IPS-20b (cell line): Measurements from ENCODE around the gene VPS72.
A peak's percentile ranks its signal among the peaks of the same experiment; 100 is the strongest.
"Not testable (repeated sequence)": the region's sequence is repeated elsewhere in the genome, so short reads cannot be mapped to it uniquely, and the experiment has no call there.

Source experiments
- H3K27ac ChIP-seq: one replicate; pipeline ENCODE4 v1.5.1; 2013; ENCODE audit warnings: low read length
- H3K27me3 ChIP-seq: 2 replicates; pipeline ENCODE4 v1.6.1; 2013; ENCODE audit warnings: mild to moderate bottlenecking, low read length, inconsistent platforms; ENCODE audit not compliant: insufficient read depth
- H3K36me3 ChIP-seq: 2 replicates; pipeline ENCODE4 v1.6.1; 2013; ENCODE audit warnings: low read depth, mild to moderate bottlenecking, inconsistent platforms, low read length, moderate library complexity; ENCODE audit not compliant: insufficient read depth
- H3K4me1 ChIP-seq: 2 replicates; pipeline ENCODE4 v1.6.1; 2013; ENCODE audit warnings: mild to moderate bottlenecking, control low read depth, inconsistent platforms, low read length, moderate library complexity; ENCODE audit not compliant: insufficient read depth
- H3K4me3 ChIP-seq: 2 replicates; pipeline ENCODE4 v1.5.1; 2013; ENCODE audit warnings: mild to moderate bottlenecking, low read length, inconsistent platforms
- H3K9ac ChIP-seq: 2 replicates; pipeline ENCODE4 v1.6.1; 2013; ENCODE audit warnings: low read depth, mild to moderate bottlenecking, inconsistent platforms, low read length, moderate library complexity
- H3K9me3 ChIP-seq: 2 replicates; pipeline ENCODE4 v1.6.1; 2013; ENCODE audit warnings: mild to moderate bottlenecking, low read depth, low read length, inconsistent platforms; ENCODE audit not compliant: insufficient read depth

Gene VPS72, protein sequence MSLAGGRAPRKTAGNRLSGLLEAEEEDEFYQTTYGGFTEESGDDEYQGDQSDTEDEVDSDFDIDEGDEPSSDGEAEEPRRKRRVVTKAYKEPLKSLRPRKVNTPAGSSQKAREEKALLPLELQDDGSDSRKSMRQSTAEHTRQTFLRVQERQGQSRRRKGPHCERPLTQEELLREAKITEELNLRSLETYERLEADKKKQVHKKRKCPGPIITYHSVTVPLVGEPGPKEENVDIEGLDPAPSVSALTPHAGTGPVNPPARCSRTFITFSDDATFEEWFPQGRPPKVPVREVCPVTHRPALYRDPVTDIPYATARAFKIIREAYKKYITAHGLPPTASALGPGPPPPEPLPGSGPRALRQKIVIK

DNA sequence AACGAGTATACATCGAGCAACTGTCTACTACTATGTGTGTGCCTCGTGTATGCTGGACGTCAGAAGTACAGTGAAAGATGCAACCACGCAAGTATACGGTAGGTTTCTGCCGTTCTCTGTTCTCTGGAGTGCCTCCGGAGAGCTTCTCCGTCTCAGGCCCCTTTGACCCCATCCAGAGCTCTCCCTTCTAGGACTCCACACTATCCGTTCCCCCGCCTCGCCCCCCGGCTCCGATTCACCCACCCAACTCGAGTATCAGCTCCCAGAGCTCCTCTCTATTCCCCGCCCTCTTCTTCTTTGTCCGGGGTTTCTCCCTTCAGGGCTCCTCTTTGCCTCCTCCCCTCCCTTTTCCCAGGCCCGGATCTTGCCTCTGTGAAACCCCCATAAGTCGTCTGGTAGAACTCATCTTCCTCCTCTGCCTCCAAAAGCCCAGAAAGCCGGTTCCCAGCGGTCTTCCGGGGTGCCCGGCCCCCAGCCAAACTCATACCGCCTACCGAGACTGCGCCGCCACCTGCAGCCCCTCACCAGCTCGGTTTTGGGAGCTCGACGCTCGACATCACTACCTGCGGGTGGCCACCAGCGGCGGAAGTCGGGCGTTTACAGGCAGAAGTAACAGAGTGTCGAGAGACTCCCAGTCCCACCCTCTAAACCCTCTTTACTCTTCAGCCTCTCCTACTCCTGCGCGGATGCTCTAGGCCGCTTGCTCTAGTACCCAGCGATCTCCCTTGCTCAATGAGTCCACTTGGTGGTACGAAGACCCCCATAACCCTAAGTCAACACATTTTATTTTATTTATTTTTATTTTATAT, at the start of gene VPS72:
Gene VPS72, minus strand, starts transcription at position 561 of the 809 bp plus-strand sequence. Its CDS starts 76 bp downstream, at position 485.
- H3K27me3 ChIP-seq = no peaks in the 10 kb centered on the region
- H3K9me3 ChIP-seq = no peaks in the 10 kb centered on the region
- H3K4me3 ChIP-seq = peak within 1 kb of the TSS; percentile 100
- peak within 1 kb of the TSS; percentile 53 for H3K27ac ChIP-seq
- H3K9ac ChIP-seq = peak within 1 kb of the TSS; percentile 98
- H3K36me3 ChIP-seq = peaks cover 13% of the 10 kb centered on the region
- no peaks in the 10 kb centered on the region for H3K4me1 ChIP-seq

DNA sequence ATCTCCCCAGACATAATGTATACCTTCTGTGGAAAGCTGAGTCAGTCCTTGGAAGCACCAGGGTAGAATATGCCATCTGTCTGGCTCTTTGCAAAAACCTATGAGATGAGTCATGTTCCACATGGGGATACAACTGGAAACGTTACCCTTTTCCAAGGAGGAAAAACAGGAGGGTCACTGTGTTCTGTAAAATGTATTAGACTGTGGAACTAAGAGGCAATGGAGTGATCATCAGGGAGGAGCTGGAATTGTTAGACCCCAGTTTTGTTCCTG, 48.4 kb upstream of the VPS72 start:
- no peaks in the 10 kb centered on the region for H3K4me1 ChIP-seq
- no peaks in the 10 kb centered on the region for H3K27me3 ChIP-seq
- no peak overlapping the region for H3K4me3 ChIP-seq
- peaks cover 99% of the 10 kb centered on the region for H3K36me3 ChIP-seq
- no peaks in the 10 kb centered on the region for H3K9me3 ChIP-seq
- H3K27ac ChIP-seq = no peak overlapping the region
- no peak overlapping the region for H3K9ac ChIP-seq

DNA sequence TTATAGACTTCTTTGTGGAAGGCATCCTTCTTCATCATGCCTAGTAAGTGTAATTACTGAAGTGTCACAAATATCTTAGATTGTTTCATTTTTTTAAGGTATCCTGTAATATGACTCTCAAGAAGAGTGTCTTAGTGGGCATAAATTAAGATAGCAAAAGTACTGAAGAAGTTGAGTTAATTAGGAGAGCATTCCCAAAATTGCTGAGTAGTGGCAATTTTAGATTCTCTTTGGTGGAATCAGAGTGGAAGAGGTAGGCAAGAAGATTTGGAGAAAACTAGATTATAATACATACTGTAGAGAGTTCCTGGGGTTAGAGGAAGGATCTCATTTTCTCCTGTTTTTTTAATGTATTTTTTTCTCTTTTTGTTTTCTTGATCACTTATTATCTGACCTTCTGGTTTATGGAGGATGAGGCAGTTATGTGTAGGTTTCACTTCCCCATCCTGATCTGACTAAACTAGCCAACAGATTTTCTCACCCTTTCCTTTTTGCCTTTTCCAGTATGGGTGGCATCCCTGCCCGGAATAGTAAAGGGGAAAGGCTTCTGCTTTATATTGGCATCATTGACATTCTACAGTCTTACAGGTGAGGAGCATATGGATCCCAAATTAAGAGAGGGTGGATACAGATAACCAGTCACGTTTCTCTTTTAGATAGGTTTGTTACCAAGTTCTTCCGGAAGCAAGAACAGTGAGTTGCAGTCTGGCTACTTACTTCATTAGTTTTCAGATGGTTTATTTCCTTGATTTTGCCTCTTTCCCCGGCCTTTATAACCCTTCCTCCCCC, 47.9 kb upstream of the VPS72 start:
- peaks cover 99% of the 10 kb centered on the region for H3K36me3 ChIP-seq
- H3K9ac ChIP-seq = no peak overlapping the region
- H3K9me3 ChIP-seq = no peaks in the 10 kb centered on the region
- H3K4me3 ChIP-seq = no peak overlapping the region
- no peak overlapping the region for H3K27ac ChIP-seq
- H3K27me3 ChIP-seq = no peaks in the 10 kb centered on the region
- no peaks in the 10 kb centered on the region for H3K4me1 ChIP-seq

DNA sequence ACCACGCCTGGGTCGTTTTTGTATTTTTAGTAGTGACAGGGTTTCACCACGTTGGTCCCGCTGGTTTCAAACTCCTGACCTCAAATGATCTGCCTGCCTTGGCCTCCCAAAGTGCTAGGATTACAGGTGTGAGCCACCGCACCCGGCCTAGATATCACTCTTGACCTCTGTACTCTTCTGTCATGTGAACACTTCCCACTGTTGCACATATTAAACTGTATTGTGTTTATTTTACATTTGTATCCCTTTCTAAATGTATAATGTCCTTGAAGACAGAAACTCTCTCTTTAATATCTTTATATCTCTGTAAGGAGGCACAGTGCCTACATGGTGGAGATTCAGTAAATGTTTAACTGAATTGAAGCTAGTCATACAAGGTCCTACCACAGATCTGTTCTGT, 45.2 kb upstream of the VPS72 start:
- H3K4me3 ChIP-seq = no peak overlapping the region
- H3K36me3 ChIP-seq = peaks cover 99% of the 10 kb centered on the region
- H3K9me3 ChIP-seq = no peaks in the 10 kb centered on the region
- no peaks in the 10 kb centered on the region for H3K4me1 ChIP-seq
- H3K27me3 ChIP-seq = no peaks in the 10 kb centered on the region
- H3K9ac ChIP-seq = no peak overlapping the region
- H3K27ac ChIP-seq = no peak overlapping the region

DNA sequence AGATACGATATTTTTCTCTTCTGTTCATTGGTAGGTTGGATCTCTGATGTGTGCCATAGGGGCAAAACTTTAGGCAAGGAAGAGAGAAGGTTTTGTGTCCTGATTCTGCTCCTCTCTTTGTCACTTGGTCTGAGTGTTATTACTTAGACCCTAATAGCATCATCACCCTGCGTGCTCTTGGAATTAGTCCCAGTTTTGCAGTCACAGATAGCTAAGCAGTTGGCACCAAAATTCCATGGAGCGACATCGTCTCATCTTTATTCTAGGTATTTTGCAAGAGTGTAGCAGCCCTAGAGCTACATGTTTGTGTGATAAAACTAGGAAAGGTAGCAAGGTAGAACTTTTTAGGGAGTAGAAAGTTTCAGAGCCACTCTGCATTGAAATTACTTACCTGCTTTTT, 32.1 kb upstream of the VPS72 start:
- H3K27me3 ChIP-seq = no peaks in the 10 kb centered on the region
- no peak overlapping the region for H3K9ac ChIP-seq
- H3K27ac ChIP-seq = no peak overlapping the region
- no peaks in the 10 kb centered on the region for H3K4me1 ChIP-seq
- no peak overlapping the region for H3K4me3 ChIP-seq
- H3K9me3 ChIP-seq = no peaks in the 10 kb centered on the region
- peaks cover 48% of the 10 kb centered on the region for H3K36me3 ChIP-seq

DNA sequence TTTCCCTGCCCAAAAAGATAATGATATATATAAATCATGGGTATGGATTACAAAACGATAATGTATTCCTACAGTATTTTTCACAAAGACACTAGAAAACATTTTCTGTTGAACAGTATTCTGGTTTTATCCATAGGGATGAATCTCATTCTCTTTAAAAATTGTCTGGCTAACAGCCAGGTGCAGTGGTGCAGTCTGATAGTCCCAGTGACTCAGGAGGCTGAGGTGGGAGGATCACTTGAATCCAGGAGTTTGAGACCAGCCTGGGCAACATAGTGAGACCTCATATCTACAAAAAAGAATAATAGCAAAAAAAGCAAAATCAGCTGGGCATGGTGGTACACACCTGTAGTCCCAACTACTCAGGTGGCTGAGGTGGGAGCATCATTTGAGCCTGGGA, 31.6 kb upstream of the VPS72 start:
- H3K36me3 ChIP-seq = peaks cover 43% of the 10 kb centered on the region

DNA sequence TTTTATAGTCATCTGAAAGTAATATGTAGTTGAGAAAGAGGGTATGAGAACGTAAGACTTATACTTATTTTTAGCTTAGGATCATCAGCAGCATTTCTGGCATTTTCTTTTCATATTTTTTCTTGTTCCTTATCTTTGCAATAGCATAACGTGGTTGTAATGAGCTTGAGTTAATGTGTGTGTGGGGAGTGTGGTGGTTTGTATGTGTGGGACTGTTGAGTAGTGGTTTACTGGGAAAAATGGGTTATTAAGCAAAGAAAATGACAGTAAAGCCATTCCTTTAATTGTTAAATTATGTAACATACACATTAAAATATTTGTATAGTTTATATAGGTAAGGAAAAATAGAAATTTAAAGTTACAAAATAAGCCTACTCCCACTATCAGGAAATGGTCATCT, 23.6 kb upstream of the VPS72 start:
- no peak overlapping the region for H3K4me3 ChIP-seq
- no peaks in the 10 kb centered on the region for H3K27me3 ChIP-seq
- no peaks in the 10 kb centered on the region for H3K9me3 ChIP-seq
- H3K27ac ChIP-seq = no peak overlapping the region
- peaks cover 52% of the 10 kb centered on the region for H3K36me3 ChIP-seq
- H3K9ac ChIP-seq = no peak overlapping the region
- H3K4me1 ChIP-seq = no peaks in the 10 kb centered on the region

More for the DNA sequence above, 31.6 kb upstream of the VPS72 start:
- no peak overlapping the region for H3K4me3 ChIP-seq
- no peaks in the 10 kb centered on the region for H3K9me3 ChIP-seq
- no peak overlapping the region for H3K27ac ChIP-seq
- H3K27me3 ChIP-seq = no peaks in the 10 kb centered on the region
- H3K9ac ChIP-seq = no peak overlapping the region
- H3K4me1 ChIP-seq = no peaks in the 10 kb centered on the region

DNA sequence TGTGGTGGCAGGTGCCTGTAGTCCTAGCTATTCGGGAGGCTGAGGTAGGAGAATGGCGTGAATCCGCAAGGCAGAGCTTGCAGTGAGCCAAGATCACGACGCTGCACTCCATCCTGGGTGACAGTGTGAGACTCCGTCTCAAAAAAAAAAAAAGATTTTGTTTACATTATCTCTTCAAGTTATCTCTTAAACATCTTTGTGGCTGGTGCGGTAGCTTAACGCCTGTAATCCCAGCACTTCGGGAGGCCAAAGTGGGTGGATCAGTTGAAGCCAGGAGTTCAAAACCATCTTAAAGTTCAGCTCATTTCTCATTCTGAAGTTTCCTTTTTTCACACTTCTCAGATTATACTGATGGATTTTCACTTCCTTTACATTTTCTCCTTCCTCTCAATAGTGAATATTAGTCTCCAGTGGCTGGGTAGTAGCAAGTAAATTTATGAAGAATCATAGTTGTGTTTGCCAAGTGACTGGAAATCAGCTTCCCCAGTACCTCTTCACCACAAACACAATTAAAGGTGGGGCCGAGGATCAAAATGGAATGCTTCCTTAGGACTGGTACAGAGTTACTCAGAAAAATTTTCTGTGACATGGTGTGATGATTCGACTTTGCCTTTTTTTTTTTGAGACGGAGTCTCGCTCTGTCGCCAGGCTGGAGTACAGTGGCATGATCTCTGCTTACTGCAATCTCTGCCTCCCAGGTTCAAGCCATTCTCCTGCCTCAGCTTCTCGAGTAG, 22.1 kb upstream of the VPS72 start:
- H3K9me3 ChIP-seq = no peaks in the 10 kb centered on the region
- H3K9ac ChIP-seq = no peak overlapping the region
- no peak overlapping the region for H3K27ac ChIP-seq
- peaks cover 58% of the 10 kb centered on the region for H3K36me3 ChIP-seq
- no peak overlapping the region for H3K4me3 ChIP-seq
- H3K4me1 ChIP-seq = no peaks in the 10 kb centered on the region
- no peaks in the 10 kb centered on the region for H3K27me3 ChIP-seq

DNA sequence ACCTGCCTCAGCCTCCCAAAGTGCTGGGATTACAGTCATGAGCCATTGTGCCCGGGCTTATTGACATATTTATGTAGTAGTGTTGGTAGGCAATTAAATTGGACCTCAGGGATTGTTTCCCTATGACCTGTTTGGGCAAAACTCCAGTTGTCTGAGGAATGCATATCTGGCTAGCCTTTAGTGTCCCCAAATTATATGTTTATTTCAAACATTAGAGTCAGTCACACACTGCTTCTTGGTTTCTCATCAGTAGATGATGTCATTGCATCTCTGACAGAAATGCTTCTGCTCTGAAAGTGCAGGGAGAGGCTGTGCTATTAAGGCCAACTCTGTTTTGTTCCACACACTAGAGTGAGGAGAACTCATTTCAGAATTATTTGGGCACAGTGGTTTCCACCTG, 20.8 kb upstream of the VPS72 start:
- H3K36me3 ChIP-seq = peaks cover 70% of the 10 kb centered on the region

DNA sequence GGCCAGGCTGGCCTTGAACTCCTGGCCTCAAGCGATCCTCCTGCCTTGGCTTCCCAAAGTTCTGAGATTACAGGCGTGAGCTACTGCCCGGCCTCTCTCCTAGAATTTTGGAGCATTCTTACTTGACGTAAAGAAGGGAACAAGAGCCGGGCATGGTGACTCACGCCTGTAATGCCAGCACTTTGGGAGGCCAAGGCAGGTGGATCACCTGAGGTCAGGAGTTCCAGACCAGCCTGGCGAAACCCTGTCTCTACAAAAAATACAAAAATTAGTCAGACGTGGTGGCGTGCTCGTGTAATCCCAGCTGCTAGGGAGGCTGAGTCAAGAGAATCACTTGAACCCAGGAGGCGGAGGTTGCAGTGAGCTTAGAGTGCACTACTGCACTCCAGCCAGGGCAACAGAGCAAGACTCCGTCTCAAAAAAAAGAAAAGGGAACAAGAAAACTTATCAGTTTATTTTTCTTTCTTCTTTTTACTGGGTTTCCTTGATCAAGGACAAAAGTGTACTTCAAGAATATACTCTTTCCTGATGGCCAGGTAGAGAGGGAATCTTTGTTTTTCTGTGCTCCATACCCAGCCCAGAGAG, 15.5 kb upstream of the VPS72 start:
- H3K27me3 ChIP-seq, H3K9me3 ChIP-seq, H3K9ac ChIP-seq, H3K4me1 ChIP-seq, H3K27ac ChIP-seq, H3K4me3 ChIP-seq: not testable (repeated sequence)
- H3K36me3 ChIP-seq = peaks cover 73% of the 10 kb centered on the region

More for the DNA sequence above, 20.8 kb upstream of the VPS72 start:
- Histone ChIP-seq H3K4me3 (no peak overlapping the region), H3K9me3 (no peaks in the 10 kb centered on the region), H3K9ac (no peak overlapping the region), H3K27me3 (no peaks in the 10 kb centered on the region), H3K4me1 (no peaks in the 10 kb centered on the region), H3K27ac (no peak overlapping the region)
